HG03565 (cell line): Measurements from ENCODE around the gene MUC3A.

Experiments used
- ATAC-seq: cut with Tn5 transposase; IDR thresholded peaks from one replicate; pipeline ENCODE4 v1.9.1; 2021; ENCODE audit warnings: mild to moderate bottlenecking, moderate library complexity; ENCODE audit not compliant: unreplicated experiment

MUC3A gene

DNA sequence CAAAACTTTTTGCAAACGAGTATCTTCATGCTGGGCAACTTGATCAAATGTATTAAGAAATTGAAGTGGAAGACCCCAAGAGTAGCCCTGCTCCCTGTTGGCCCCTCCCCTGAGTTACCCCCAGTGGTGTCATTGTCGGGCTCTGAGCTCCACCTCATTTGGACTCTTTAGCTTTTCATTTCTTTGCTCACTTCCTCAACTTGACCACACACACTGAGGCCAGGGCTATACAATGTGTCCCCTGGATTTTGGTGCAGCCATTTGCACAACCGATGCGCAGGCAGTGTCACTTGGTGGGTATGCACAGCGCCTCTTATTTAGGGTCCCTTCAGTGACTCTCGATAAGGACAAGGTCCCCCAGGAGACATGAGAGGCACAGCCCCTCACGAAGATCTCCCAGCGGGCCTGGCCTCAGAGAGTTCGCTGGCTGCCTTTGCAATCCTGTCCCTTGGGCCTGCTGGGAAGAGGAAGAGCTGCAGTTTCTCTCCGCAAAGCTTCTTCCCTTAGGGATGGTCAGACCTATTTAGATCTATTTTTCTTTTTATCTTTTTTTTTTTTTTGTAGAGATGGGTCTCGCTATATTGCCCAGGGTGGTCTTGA is 2.5 kb upstream of the MUC3A start:
- no peak for ATAC-seq

DNA sequence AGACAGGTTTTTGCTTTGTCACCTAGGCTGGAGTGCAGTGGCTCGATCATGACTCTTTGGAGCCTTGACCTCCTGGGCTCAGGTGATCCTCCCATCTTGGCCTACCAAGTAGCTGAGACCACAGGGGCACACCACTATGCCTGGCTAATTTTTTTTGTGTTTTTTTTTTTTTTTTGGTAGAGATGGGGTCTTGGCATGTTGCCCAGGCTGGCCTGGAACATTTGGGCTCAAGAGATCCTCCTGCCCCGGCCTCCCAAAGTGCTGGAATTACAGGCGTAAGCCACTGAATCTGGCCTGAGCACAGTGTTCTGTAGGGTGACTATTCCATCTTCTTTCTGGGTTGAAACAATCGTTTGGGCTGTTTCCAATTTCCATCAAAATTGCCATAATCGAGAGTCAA is 1.5 kb upstream of the MUC3A start:
- no peak for ATAC-seq

DNA sequence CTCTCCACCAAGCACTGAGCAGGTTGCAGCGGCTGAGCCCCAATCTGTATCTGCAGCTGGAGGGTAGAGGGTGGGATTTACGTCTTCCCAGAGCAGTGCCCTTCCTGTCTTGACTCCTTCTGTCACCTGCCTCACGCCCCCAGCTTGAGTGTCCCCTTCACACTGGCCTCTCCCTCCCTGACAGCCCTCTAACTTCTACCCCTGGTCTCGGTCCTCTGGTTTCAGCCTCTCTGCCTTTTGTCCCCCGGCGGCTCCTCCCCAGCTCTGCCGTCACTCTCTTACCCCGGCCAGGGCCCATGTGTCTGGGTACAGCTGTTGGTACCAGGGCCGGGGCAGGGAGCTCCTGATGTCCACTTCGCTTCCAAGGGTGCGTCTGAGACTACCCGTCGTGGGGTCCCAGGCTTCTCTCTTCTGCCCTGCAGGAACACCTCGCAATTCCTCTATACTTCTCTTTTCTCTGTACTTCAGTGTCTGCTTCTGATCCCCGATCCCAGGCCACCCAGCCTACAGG is 654 bp downstream of the MUC3A start:
- ATAC-seq = no peak

DNA sequence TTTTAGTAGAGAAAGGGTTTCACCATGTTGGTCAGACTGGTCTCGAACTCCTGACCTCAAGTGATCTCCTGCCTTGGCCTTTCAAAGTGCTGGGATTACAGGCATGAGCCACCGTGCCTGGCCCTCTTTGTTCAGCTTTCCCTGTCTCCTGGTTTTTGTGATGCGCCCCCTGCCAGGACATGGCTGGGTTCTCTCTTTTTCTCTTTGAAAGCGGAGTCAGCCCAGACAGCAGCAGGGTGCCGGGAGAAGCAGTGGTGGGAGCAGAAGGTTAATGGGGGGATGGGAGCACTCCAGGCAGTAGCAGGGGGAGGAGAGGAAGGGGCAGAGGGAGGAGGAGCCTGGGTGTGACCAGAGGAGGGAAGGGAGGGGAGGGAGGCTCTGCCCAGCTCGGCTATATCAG is 1.8 kb downstream of the MUC3A start:
- no peak for ATAC-seq

DNA sequence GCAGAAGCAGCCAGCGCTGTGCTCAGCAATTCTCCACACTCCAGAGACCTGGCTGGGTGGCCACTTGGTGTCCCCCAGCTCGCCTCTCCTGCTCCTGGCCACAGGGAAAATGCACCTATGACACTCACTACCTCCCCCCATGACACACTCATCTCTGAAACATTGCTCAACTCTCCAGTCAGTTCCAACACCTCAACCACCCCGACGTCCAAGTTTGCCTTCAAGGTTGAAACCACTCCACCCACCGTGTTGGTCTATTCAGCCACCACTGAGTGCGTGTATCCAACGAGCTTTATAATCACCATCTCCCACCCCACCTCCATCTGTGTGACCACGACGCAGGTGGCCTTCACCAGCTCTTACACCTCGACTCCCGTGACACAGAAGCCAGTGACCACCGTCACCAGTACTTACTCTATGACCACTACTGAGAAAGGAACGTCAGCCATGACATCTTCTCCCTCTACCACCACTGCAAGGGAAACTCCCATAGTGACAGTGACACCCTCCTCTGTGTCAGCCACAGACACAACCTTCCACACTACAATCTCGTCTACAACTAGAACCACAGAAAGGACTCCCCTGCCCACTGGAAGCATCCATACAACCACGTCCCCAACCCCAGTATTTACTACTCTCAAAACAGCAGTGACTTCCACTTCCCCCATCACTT is 2.7 kb downstream of the MUC3A start:
- ATAC-seq = no peak

DNA sequence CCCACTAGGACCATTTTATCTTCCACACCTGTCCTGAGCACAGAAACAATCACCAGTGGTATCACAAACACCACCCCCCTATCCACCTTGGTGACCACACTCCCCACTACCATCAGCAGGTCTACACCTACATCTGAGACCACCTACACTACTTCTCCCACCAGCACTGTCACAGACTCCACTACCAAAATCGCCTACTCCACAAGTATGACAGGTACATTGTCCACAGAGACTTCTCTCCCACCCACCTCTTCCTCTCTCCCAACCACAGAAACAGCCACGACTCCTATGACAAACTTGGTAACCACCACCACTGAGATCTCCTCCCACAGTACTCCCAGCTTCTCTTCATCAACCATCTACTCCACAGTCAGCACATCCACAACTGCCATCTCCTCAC is 3.3 kb downstream of the MUC3A start:
- ATAC-seq = no peak

DNA sequence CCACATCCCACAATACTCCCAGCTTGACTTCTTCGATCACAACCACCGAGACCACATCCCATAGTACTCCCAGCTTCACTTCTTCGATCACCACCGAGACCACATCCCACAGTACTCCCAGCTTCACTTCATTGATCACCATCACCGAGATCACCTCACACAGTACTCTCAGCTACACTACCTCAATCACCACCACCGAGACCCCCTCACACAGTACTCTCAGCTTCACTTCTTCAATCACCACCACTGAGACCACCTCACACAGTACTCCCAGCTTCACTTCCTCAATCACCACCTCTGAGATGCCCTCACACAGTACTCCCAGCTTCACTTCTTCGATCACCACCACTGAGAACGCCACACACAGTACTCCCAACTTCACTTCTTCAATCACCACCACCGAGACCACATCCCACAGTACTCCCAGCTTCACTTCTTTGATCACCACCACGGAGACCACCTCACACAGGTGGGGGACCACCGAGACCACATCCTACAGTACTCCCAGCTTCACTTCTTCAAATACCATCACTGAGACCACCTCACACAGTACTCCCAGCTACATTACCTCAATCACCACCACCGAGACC is 8.6 kb downstream of the MUC3A start:
- no peak for ATAC-seq

DNA sequence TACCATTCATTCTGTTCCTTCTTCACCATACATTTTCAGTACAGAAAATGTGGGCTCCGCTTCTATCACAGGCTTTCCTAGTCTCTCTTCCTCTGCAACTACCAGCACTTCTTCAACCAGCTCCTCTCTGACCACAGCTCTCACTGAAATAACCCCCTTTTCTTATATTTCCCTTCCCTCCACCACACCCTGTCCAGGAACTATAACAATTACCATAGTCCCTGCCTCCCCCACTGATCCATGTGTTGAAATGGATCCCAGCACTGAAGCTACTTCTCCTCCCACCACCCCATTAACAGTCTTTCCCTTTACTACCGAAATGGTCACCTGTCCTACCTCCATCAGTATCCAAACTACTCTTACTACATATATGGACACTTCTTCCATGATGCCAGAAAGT is 10.6 kb downstream of the MUC3A start:
- no peak for ATAC-seq

DNA sequence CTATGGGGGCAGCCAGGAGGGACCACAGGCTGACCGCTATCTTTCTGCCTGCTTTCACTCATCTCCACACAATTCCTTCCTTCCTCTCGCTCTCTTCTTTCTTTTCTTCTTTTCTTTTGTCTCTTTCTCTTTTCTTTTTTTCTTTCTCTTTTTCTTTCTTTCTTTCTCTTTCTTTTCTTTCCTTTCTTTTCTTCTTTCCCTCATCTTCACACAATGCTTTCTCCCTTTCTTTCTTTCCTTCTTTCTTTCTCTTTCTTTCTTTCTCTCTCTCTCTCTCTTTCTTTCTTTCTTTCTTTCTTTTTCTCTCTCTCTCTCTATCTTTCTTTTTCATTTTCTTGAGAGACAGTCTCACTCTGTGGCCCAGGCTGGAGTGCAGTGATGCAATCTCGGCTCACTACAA is 13.2 kb downstream of the MUC3A start:
- ATAC-seq = no peak

DNA sequence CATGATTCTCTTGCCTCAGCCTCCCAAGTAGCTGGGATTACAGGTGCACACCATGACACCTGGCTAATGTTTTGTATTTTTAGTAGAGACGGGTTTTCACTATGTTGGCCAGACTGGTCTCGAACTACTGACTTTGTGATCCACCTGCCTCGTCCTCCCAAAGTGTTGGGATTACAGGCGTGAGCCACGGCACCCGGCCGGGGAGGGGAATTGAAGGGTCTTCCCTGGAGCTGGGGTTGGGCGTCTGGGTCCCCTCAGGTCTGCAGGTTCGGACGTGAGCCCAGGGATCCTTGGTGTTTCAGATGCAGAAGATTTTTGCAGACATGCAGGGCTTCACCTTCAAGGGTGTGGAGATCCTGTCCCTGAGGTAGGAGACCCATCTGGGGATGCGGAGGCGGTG is 14.1 kb downstream of the MUC3A start:
- no peak for ATAC-seq

DNA sequence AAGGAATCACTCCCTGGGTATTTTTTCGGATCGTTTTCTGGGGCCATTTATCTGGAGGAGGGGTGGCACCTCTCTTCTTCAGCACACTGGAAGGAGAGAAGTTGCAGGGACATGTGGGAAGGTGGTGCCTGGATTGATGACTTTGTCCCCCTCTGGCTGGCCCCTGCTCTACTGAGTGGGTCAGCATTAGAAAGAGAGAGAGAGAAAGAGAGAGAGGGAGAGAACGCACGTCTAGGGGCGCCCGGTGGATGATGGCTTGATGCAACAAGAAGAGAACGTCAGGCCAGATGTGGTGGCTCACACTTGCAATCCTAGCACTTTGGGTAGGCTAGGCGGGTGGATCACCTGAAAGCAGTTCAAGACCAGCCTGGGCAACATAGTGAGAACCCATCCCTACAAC is 14.5 kb downstream of the MUC3A start:
- no peak for ATAC-seq

DNA sequence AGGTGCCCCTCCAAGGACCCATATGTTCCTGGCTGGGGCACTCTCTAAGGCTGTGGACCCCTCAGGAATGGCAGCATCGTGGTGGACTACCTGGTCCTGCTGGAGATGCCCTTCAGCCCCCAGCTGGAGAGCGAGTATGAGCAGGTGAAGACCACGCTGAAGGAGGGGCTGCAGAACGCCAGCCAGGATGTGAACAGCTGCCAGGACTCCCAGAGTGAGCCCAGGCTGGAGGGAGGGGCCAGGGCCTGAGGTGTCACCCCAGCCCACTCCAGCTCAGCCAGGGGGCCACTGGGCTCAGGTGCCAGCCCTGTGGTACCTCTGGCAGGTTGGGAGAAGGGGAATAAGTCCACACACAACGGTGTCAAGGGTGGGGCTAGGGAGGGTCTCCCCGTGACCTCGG is 15.3 kb downstream of the MUC3A start:
- ATAC-seq = no peak

DNA sequence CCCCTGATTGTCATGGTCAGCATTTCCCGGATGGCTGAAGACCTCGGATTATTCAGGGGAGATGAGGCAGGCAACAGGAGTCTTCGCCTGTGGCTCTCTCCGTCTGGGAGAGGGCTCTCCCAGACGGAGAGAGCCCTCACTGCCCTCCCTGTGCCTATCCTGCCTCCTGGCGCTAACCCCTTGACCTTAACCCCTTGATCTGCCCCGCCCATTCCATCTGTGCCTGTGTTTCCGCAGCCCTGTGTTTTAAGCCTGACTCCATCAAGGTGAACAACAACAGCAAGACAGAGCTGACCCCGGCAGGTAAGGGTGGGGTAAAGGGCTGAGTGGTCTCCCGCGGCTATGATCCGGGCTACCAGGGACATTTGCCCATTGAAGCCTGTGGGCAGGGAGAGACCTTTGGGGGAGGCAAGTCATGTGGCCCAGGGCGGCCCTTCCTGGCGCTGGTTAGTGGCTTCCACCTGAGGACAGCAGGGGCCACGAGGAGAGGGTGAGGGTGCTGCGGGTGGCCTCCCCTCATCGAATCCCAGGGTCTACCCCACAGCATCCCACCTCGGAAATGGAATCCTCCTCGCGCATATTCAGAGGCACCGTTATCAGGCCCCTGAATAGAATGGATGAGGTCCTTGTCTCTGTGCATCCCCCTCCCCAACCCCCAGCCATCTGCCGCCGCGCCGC is 15.8 kb downstream of the MUC3A start:
- ATAC-seq = no peak

DNA sequence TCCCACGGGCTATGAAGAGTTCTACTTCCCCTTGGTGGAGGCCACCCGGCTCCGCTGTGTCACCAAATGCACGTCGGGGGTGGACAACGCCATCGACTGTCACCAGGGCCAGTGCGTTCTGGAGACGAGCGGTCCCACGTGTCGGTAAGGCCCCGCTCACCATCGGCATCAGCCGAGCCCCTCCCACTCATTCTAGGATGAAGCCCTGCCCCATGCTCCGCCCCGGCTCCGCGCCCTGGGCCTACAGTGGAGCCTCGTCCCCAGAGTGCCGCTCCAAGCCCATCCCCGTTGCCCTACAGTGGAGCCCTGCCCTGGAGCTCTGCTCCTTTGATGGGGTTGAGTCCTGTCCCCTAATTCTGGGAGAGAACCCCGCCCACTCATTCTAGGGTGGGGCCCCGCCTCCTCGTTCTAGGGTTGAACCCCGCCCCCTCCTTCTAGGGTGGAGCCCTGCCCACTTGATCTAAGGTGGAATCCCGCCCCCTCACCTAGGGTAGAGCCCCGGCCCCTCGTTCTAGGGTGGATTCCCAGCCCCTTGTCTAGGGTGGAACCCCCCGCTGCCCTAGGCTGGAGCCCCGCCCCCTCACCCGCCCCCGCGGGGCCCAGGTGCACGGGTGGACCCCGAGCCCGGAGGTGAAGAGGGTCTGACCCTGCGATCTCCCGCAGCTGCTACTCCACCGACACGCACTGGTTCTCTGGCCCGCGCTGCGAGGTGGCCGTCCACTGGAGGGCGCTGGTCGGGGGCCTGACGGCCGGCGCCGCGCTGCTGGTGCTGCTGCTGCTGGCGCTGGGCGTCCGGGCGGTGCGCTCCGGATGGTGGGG is 16.6 kb downstream of the MUC3A start:
- ATAC-seq = no peak

DNA sequence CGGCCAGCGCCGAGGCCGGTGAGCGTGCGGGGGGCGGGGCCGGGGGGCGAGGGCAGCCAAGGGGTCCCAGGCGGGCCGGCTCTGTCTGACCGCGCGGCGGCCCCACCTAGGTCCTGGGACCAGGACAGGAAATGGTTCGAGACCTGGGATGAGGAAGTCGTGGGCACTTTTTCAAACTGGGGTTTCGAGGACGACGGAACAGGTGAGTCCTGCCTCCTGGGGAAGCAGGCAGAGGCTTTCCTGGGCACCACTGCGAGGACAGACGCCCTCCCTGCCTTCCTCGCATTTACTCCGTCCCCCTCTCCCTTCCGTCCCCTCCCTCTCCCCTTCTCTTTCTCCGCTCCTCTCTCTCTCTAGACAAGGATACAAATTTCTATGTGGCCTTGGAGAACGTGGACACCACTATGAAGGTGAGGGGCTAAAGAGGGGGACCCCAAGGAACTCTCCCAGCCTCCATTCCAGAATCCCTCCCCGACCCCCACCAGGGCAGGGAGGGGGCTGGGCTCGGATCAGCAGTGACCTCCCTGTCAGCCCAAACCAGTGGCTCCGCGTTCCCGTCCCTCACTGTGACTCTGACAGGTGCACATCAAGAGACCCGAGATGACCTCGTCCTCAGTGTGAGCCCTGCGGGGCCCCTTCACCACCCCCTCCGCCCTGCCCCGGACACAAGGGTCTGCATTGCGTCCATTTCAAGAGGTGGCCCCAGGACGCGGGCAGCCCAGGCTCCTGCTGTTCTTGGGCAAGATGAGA is 17.4 kb downstream of the MUC3A start:
- no peak for ATAC-seq

DNA sequence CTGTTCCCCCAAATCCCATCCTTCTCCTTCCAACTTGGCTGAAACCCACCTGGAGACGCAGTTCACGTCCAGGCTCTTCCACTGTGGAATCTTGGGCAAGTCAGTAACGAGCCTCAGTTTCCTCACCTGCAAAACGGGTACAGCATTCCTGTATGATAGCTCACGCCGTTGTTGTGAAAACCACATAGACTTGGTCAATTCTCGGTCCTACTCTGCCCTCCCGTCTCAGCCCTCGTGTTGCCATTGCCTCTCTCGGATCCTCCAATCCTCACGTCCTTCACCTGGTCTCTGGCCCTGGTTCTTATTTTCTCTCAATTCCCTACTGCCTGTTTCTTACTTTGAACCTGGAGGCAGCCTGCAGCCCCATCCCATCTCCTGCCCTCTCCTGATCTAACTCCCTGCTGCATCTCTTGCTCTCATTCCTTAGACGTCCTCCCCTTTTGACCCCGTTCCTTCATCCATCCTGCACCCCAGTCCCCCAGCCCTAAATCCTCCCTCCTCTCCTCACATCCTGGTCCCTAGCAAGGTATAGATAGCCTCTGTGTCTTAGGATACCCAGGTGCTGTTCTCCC is 18.0 kb downstream of the MUC3A start:
- ATAC-seq = no peak

DNA sequence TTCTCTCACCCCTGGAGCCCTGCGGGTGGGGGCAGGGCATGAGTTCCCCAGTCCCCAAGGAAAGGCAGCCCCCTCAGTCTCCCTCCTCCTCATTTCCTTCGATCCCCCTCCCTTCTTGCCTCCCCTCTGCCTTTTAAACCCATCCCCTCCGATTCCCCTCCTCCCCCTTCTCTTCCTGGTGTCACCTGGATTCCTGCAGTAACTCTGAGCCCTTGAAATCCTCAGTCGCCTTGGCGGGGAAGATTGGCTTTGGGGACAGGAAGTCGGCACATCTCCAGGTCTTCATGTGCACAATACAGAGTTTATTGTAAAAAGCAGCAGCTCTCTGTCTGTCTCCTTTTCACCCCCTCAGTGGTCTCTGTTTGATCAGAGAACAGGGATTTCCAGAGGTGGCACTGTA is 18.7 kb downstream of the MUC3A start:
- ATAC-seq = no peak

DNA sequence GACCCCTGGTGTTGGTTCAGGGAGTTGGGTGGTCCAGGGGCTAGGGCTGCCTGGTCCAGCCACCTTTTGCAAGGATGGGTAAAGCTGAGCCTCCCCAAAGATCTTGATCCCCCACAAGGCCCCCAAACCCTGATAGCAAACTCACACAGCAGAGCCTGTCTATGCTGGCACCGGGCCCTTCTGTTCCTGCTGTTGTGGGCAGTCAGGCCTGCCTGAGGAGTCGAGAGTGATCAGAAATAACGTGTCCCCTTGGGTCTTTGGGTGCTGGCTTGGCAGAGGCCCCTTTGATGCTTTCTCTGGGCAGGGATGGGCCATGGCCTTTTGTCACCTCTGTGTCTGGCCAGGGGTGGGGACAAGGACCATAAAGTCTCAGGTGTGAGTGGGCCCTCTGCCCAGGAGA is 19.3 kb downstream of the MUC3A start:
- ATAC-seq = no peak

DNA sequence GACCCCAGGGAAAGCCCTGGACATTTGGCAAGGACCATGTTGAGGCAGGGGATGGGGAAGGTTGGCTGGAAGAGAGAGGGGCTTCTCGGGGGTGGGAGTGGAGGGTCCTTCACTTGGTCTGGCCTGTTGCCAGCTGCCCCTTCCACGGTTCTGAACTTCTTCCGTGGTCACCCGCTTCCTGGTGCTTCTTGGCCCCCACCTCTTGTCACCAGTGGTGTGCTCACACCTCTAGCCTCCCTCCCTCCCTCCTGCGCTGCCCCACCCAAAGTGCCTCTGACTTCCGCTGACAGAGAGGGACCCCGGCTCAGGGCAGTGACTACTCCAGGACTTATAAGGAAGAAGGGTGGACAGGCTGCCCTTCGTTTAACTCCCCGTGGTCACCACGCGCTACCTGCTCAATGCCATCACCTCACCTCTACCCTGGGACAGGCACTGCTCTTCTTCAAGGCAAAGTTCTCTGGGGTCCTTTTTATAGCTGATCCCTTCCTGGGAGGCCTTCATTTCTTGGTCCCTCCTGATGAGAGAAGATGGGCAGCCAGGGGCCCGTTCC is 19.8 kb downstream of the MUC3A start, which contains the start of gene MUC12:
MUC12 (plus strand) TSS at position 500 of the 550 bp plus-strand sequence. CDS start 58 bp downstream, outside the sequence.
- ATAC-seq = no peak
